ENCODE results near the gene PEX11A.

- TF ChIP-seq CTCF (IDR thresholded peaks at IDR 0.05), result no peak
- peak in 1 of 2 donors; percentile 75 for TF ChIP-seq POLR2A (IDR thresholded peaks at IDR 0.05)
These were observed at the start of gene PEX11A, which contains the start of gene WDR93 for GRCh38 chr15:89690276-89691218.

Data from thyroid gland (tissue), 4 donors.